Left ventricle myocardium inferior (tissue), 1 donor: Measurements from ENCODE around the gene GPC3. TPM values are rescaled to one million over a fixed set of nuclear protein-coding genes. Genes with fewer than 3 reads are reported as not detected.

Source experiments
- DNase-seq: peaks from one replicate; pipeline ENCODE4 v3.0.0-alpha.2; 2020
- H3K27ac ChIP-seq: fragments of 200-600 bp; replicated peaks from 2 replicates; pipeline ENCODE4 v1.8.0; 2021
- H3K27me3 ChIP-seq: fragments of 200-600 bp; 2 replicates; pipeline ENCODE4 v1.8.0; 2021; ENCODE audit warnings: low read depth
- H3K36me3 ChIP-seq: fragments of 200-600 bp; 2 replicates; pipeline ENCODE4 v1.8.0; 2021
- H3K4me1 ChIP-seq: fragments of 200-600 bp; 2 replicates; pipeline ENCODE4 v1.8.0; 2021
- H3K4me3 ChIP-seq: fragments of 200-600 bp; 2 replicates; pipeline ENCODE4 v1.8.0; 2021; ENCODE audit warnings: mild to moderate bottlenecking, moderate library complexity
- H3K9me3 ChIP-seq: fragments of 200-600 bp; replicated peaks from 2 replicates; pipeline ENCODE4 v1.8.0; 2021
- intact Hi-C: fragments of 100-400 bp; cut with micrococcal nuclease; formaldehyde crosslinking; loops from one replicate; pipeline ENCODE4 v1.11.0; 2022
- total RNA-seq: library from RNA; stranded (reverse); fragmentation: NEBNext Ultra II Directional; extraction: Animal tissue kit (Norgen Biotek cat#: 25700); gene quantifications from one replicate; pipeline ENCODE4 v1.2.1, GENCODE V29; 2021
- TF ChIP-seq, protein P1 (sequence below): fragments of 200-600 bp; IDR thresholded peaks from 2 replicates; pipeline ENCODE4 v1.8.0; 2021; ENCODE audit warnings: antibody characterized with exemption, mild to moderate bottlenecking, borderline replicate concordance
- donor health status: DM: no; HTN: yes; CAD: no; lungs with severe emphysema.

GPC3 gene
- total RNA-seq, 1 donor from 2014 or later = 5.4 TPM

DNA sequence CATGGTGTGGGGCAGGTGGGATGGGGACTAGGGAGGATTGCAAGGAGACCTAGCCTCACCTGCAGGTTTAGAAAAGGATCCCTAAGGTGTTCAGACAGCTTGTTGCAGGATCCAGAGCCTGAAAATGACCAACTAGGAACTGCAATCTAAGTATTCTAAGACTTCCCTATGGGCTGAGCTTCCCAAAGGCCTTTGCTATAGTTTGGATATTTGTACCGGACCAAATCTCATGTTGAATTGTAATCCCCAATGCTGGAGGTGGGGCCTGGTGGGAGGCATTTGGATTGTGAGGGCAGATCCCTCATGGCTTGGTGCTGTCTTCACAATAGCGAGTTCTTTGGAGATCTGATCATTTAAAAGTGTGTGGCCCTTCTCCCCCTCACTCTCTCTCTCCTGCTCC is 52.1 kb downstream of the GPC3 start:
- H3K4me1 ChIP-seq = no peaks in the 10 kb centered on the region
- no peaks in the 10 kb centered on the region for H3K36me3 ChIP-seq
- H3K9me3 ChIP-seq = no peaks in the 10 kb centered on the region
- TF ChIP-seq, protein P1, sequence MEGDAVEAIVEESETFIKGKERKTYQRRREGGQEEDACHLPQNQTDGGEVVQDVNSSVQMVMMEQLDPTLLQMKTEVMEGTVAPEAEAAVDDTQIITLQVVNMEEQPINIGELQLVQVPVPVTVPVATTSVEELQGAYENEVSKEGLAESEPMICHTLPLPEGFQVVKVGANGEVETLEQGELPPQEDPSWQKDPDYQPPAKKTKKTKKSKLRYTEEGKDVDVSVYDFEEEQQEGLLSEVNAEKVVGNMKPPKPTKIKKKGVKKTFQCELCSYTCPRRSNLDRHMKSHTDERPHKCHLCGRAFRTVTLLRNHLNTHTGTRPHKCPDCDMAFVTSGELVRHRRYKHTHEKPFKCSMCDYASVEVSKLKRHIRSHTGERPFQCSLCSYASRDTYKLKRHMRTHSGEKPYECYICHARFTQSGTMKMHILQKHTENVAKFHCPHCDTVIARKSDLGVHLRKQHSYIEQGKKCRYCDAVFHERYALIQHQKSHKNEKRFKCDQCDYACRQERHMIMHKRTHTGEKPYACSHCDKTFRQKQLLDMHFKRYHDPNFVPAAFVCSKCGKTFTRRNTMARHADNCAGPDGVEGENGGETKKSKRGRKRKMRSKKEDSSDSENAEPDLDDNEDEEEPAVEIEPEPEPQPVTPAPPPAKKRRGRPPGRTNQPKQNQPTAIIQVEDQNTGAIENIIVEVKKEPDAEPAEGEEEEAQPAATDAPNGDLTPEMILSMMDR = no peak
- DNase-seq = no peak
- intact Hi-C loops = no loop called here
- no peak overlapping the region for H3K4me3 ChIP-seq
- H3K27ac ChIP-seq = no peak overlapping the region
- H3K27me3 ChIP-seq = no peaks in the 10 kb centered on the region

DNA sequence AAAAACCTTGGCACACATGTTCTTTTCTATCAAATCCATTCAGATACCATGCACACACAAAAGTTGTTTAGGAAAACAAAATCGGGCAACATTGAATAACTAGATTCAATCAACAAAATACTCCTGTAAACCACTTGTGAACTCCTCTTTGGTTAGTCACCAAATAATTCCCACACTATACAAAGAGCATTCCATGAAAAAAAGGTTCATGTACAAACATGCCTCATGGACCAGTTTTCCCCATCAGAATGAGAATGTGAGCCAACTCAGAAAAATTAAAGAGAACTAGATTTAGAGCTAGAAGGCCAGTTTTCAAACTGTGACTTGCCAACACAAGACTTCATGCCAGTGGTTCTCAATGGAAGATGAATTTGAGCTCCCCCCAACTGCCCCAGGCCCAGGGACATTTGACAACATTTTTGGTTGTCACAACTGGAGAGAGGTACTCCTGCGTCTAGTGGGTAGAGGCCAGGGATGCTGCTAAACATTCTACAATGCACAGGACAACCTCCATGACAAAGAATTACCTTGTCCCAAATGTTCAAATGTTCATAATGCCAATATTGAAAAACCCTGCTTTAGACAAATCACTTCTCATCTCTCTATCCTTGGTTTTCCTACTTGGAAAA is 55.4 kb downstream of the GPC3 start:
- intact Hi-C loops = no loop called here

DNA sequence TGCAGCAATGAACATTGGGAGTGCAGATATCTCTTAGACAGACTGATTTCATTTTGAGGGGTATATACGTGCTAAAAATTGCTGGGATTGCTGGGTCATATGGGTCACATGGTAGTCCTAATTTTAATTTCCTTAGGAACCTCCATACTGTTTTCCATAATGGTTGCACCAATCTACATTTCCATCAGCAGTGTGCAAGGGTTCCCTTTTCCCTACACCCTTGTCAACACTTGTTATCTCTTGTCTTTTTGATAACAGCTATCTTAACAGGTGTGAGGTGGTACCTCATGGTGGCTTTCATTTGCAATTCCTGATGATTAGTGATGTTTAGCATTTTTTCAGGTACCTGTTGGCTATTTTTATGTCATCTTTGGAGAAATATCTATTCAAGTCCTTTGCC is 57.0 kb downstream of the GPC3 start:
- TF ChIP-seq, protein P1 = no peak
- intact Hi-C loops = no loop called here

More for the DNA sequence above, 55.4 kb downstream of the GPC3 start:
- no peaks in the 10 kb centered on the region for H3K4me1 ChIP-seq
- DNase-seq = no peak
- H3K36me3 ChIP-seq = no peaks in the 10 kb centered on the region
- H3K27ac ChIP-seq = no peak overlapping the region
- TF ChIP-seq, protein P1 = no peak
- H3K9me3 ChIP-seq = no peaks in the 10 kb centered on the region
- H3K4me3 ChIP-seq = no peak overlapping the region
- no peaks in the 10 kb centered on the region for H3K27me3 ChIP-seq

DNA sequence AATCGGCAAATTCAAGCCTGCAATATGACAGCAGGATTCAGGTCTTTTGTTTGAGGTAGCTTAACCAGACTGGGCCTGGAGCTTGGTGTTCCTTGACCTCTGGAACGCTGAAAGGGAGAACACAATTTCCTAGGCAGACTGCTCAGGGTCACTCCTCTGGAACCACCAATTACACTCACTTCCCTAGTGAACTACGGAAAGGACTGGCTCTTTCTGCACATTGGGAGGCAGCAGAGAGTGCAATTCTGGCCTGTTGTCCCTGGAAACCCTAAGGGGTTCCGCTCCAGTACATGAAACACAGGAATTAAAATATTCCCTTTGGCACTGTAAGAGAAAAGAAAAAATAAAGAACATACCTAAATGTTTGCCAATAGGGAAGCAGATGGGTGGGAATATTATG is 58.6 kb downstream of the GPC3 start:
- TF ChIP-seq, protein P1 = no peak
- DNase-seq = no peak
- intact Hi-C loops = no loop called here

More for the DNA sequence above, 57.0 kb downstream of the GPC3 start:
- H3K27me3 ChIP-seq = no peaks in the 10 kb centered on the region
- no peak overlapping the region for H3K4me3 ChIP-seq
- no peak for DNase-seq
- H3K27ac ChIP-seq = no peak overlapping the region
- no peaks in the 10 kb centered on the region for H3K4me1 ChIP-seq
- H3K36me3 ChIP-seq = no peaks in the 10 kb centered on the region
- no peaks in the 10 kb centered on the region for H3K9me3 ChIP-seq

DNA sequence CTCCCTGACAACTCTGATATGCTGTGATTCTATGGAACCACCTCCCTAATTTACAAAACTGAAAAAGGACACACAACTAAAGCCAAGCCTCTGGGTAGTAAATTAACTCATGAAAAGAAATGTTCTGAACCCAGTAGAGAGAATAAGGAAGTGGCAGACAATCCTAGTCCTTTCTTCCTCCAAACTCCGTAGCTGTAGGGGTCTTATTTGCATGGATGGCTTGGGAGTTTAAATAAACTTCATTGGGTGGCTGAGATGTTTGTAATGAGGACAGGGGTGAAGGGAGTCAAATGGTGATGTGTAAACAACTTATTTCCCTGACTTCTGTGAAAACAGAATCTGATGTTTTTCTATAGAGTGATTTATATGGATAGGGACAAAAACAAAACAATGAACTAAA is 59.3 kb downstream of the GPC3 start:
- H3K36me3 ChIP-seq = no peaks in the 10 kb centered on the region
- no peak overlapping the region for H3K4me3 ChIP-seq
- H3K27ac ChIP-seq = no peak overlapping the region
- TF ChIP-seq, protein P1 = no peak
- no peaks in the 10 kb centered on the region for H3K9me3 ChIP-seq
- H3K27me3 ChIP-seq = no peaks in the 10 kb centered on the region
- no peak for DNase-seq
- intact Hi-C loops = no loop called here
- no peaks in the 10 kb centered on the region for H3K4me1 ChIP-seq

More for the DNA sequence above, 58.6 kb downstream of the GPC3 start:
- H3K4me1 ChIP-seq = no peaks in the 10 kb centered on the region
- H3K27me3 ChIP-seq = no peaks in the 10 kb centered on the region
- no peak overlapping the region for H3K4me3 ChIP-seq
- no peak overlapping the region for H3K27ac ChIP-seq
- no peaks in the 10 kb centered on the region for H3K9me3 ChIP-seq
- H3K36me3 ChIP-seq = no peaks in the 10 kb centered on the region
